ENCODE measurements around the gene DPYSL4. TPM values are rescaled to one million over a fixed set of nuclear protein-coding genes. Genes with fewer than 3 reads are reported as not detected.

The DPYSL4 gene
- total RNA-seq, 1 donor from 2014 or later, result 0.94 TPM

DNA sequence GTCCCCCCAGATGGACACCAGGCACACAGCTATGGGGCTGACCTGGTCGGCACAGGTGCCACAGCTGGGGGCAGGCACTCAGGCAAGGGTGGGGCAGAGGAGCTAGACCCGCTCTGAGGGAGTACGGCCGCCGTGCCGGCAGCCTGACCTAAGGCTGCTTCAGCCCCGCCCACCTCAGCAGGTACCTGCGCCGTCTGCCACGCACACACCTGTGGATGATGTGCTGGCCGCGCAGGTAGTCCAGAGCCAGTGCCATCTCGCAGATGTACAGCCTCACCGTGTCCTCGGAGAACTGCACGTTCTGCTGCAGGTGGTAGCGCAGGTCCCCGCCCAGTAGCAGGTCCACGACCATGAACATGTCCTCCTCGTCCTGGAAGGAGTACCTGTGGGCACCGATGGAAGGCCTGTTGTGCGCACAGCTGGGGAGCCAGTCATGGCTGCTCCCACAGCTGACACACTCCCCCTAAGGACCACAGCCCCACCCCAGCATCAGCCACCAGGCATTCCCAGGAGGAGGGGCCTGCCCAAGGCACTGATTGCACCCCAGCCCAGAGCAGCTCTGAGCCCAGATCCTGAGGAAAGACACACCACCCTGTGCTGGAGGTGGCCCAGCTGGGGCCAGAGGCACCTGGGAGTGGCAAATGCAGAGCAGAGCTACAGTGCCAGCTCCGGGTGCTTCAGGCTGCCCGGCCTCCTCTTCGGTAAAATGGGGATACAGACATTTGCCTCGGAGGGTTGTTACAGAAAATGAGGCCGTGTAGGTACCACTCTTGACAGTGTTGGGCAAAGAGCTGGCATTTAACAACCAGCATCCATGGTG is 40.0 kb downstream of the DPYSL4 start:
- no peak for DNase-seq (ENCODE audit: low read depth)

GRCh38 chr10:132227851-132228390 is 41.2 kb downstream of the DPYSL4 start:
- DNase-seq (ENCODE audit: low read depth), result no peak

GRCh38 chr10:132228616-132229015 is 41.9 kb downstream of the DPYSL4 start:
- DNase-seq (ENCODE audit: low read depth), result no peak

- DNase-seq (ENCODE audit: low read depth), result no peak
These were observed 42.3 kb downstream of the DPYSL4 start for GRCh38 chr10:132229096-132229495.

DNA sequence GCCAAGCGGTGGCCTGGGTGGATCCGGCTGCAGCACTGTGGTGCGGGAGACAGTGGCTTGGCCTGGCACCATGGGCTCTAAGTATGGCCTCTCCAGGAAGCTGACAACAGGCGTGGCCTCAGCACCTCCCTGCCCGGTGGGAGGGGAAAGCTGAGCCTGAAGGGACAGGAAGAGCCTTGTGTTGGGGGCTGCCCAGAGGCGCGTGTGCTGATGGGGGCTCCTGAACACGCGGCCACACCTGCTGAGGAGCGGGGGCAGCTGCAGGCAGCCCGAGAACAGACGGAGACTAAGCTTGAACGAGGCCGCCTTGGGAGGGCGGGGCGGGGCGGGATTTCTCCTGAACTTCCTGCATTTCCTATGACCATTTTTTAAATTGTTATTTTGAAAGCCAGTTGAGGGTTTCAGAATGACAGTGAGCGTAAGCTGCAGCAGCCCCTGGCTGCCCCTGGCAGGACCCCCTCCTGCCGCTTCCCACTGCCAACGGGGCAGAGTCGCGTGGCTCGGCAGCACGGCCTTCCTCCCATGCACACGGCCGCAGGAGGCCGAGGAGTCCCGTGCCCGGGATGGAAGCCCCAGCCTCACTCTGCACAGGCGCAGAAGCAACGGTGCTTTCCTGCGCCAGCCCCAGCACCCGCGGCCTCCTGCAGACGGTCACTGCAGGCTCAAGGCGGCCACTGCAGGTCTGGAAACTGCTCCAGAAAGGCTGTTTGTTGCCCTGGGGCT is 43.2 kb downstream of the DPYSL4 start:
- DNase-seq (ENCODE audit: low read depth), result no peak

GRCh38 chr10:132230557-132231210 is 43.9 kb downstream of the DPYSL4 start:
- DNase-seq (ENCODE audit: low read depth), result no peak

- no peak for DNase-seq (ENCODE audit: low read depth)
These were observed 44.9 kb downstream of the DPYSL4 start for GRCh38 chr10:132231656-132232022.

DNA sequence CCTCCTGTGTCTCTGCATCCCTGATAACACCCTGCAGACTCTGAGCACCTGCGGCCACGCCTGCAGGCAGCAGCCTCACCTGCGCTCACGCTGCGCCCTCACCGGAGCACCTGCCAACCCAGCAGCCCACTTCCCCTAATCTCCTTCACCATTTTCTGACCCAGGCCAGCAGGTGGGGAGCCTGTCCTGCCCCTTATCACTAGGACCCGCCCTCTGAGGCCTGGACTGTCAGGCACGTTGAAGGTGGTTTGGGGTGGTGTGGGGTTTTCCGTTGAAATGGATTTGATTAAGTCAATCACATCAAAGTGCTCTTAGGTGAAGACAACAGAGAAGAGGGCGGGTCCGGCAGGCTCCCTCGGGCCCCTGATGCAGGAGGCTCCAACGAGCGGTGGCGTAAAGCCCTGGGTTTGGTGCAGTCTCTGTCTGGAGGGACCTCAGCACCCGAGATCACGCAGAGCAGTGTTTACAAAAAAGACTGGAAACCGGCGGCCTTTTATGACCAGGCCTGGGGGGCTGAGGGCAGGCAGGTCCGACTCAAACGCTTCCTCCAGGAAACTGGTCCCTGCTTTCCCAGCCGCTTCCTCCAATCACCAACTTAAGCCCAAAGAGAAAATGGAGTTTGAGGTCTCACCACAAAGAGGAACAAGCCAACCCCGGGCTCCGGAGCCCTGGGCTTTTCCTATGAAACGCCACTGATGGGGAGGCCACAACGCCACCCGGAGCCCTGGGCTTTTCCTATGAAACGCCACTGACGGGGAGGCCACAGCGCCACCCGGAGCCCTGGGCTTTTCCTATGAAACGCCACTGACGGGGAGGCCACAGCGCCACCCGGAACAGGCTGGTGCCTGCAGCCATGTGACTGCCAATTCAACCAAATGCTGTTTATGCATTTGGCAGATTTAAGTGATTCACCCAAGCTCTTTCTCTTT is 45.5 kb downstream of the DPYSL4 start:
- DNase-seq (ENCODE audit: low read depth), result no peak

- no peak for DNase-seq (ENCODE audit: low read depth)
These were observed 46.2 kb downstream of the DPYSL4 start for GRCh38 chr10:132232981-132233380.

DNA sequence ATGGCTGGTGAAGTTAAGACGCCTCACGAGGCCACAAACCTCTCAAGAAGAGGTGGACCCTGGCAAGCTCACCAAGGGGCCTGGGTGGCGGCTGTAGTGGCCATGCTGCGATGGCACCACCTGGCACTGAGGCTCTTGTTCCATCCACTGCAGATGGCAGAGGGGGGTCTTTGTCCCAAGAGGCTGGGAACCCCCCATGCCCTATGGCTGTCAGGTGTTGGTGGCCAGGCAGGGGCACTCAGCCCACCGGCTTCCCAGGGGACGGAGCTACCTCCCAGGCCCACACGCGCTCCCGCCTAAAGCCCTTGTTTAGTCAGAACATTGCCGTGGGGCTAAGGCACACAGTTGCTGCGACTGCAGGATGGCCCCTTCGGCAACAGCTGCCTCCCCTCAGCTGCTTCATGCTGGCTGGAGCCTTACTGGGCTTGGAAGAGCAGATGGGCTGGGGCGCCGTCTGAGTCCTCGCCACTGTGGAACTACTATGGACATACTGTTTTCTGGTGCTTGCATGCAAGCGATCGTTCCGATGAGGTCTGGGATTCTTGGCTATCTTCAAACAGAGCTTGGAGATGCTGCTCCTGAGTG is 46.8 kb downstream of the DPYSL4 start:
- DNase-seq (ENCODE audit: low read depth), result no peak

GRCh38 chr10:132234860-132235259 is 48.1 kb downstream of the DPYSL4 start:
- DNase-seq (ENCODE audit: low read depth), result no peak

DNA sequence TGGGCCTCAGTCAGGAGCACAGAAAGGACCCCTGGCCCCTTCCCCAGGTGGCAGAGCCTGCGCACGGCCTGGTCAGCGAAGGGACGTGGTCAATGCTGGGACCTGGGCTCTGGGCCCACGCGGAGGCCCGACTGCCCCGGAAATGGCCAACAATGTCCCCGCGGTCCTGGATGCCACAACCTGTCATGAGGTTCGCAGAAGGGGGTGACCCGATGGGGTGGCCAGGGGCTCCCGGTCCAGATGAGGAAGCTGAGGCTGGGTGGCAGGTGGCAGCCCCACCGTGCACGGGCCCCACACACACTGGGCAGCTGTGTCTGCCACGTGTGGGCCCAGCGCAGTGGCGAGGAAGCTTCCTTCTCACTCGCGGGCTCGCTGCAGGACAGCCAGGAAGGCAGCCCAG is 49.4 kb downstream of the DPYSL4 start:
- DNase-seq (ENCODE audit: low read depth), result no peak

- DNase-seq (ENCODE audit: low read depth), result no peak
These were observed 50.1 kb downstream of the DPYSL4 start for GRCh38 chr10:132236881-132237280.

DNA sequence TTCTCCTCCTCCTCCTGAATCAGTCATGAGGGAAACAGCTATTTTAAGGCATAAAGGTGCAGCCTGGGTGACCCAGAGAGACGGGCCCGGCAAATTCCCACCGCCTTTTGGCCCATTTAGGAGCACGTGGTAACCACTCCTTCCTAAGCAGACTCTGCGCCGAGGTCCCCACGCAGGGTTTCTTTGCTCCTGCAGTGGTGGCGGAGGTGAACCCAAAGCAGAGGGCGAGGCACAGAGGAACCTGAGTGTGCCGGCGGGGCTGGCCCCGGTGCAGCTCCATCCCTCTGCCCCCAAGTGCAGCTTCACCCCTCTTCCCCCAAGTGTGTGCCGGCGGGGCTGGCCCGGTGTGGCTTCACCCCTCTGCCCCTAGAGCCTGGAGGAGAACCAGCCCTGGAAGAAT is 50.6 kb downstream of the DPYSL4 start:
- no peak for DNase-seq (ENCODE audit: low read depth)

- no peak for DNase-seq (ENCODE audit: low read depth)
These were observed 51.1 kb downstream of the DPYSL4 start for GRCh38 chr10:132237871-132238270.

GRCh38 chr10:132238371-132239125 is 51.8 kb downstream of the DPYSL4 start:
- DNase-seq (ENCODE audit: low read depth), result no peak

- DNase-seq (ENCODE audit: low read depth), result no peak
These were observed 52.6 kb downstream of the DPYSL4 start for GRCh38 chr10:132239126-132240031.

- DNase-seq (ENCODE audit: low read depth), result no peak
These were observed 53.4 kb downstream of the DPYSL4 start for GRCh38 chr10:132240156-132240555.

GRCh38 chr10:132240581-132240980 is 53.8 kb downstream of the DPYSL4 start:
- no peak for DNase-seq (ENCODE audit: low read depth)

Measured in renal cortical epithelial cell (primary cell).